A673 (cell line): ENCODE data around the gene ENTPD5. TPM values are rescaled to one million over a fixed set of nuclear protein-coding genes. Genes with fewer than 3 reads are reported as not detected.

Experiments used
- BruUV-seq: library from RNA; stranded (reverse); fragments of 400-500 nt; replicated peaks from 2 replicates; lab custom pipeline; 2021; lab: Mats Ljungman, UMichigan
- CTCF ChIA-PET: fragments of 300-600 bp; sonication (Branson Sonifier 250); formaldehyde crosslinking; loops from one replicate; lab custom pipeline; 2022; ENCODE audit warnings: antibody characterized with exemption; lab: Charles Lee
- POLR2A ChIA-PET: fragments of 300-600 bp; sonication (Branson Sonifier 250); formaldehyde crosslinking; loops from one replicate; lab custom pipeline; 2022; ENCODE audit warnings: antibody characterized with exemption; ENCODE audit not compliant: low non-redundant PET; lab: Charles Lee
- DNase-seq: peaks from one replicate; pipeline ENCODE4 v3.0.0-alpha.2; 2015; ENCODE audit warnings: low spot score
- H3K27ac ChIP-seq: fragments of 200-600 bp; sonication (generic); 2 replicates; pipeline ENCODE4 v1.5.1; 2016; ENCODE audit warnings: mixed run types, low read depth, mild to moderate bottlenecking, mixed read lengths, antibody characterized with exemption, low read length; ENCODE audit not compliant: poor library complexity, severe bottlenecking
- H3K27me3 ChIP-seq: fragments of 200-600 bp; sonication (generic); replicated peaks from 2 replicates; pipeline ENCODE4 v1.6.1; 2017; ENCODE audit warnings: mixed run types, low read depth, mild to moderate bottlenecking, mixed read lengths, antibody characterized with exemption, low read length; ENCODE audit not compliant: insufficient read depth, poor library complexity
- H3K36me3 ChIP-seq: fragments of 200-600 bp; sonication (generic); 2 replicates; pipeline ENCODE4 v1.6.1; 2016; ENCODE audit warnings: mixed run types, mild to moderate bottlenecking, mixed read lengths, antibody characterized with exemption, low read length; ENCODE audit not compliant: insufficient read depth, poor library complexity, severe bottlenecking
- H3K4me1 ChIP-seq: fragments of 200-600 bp; sonication (generic); 2 replicates; pipeline ENCODE4 v1.6.1; 2017; ENCODE audit warnings: mixed run types, mild to moderate bottlenecking, mixed read lengths, antibody characterized with exemption, low read length; ENCODE audit not compliant: insufficient read depth, poor library complexity, severe bottlenecking
- H3K4me3 ChIP-seq: fragments of 200-600 bp; sonication (generic); 2 replicates; pipeline ENCODE4 v1.5.1; 2016; ENCODE audit warnings: low read depth, mixed run types, mild to moderate bottlenecking, mixed read lengths, low read length; ENCODE audit not compliant: poor library complexity, severe bottlenecking
- H3K9me3 ChIP-seq: fragments of 200-600 bp; sonication (generic); 2 replicates; pipeline ENCODE4 v1.6.1; 2016; ENCODE audit warnings: mixed run types, low read depth, mild to moderate bottlenecking, mixed read lengths, antibody characterized with exemption, low read length; ENCODE audit not compliant: poor library complexity, severe bottlenecking
- EZH2 ChIP-seq: fragments of 200-600 bp; sonication (generic); IDR thresholded peaks from 2 replicates; pipeline ENCODE4 v1.6.1; 2017; ENCODE audit warnings: borderline replicate concordance, low read depth, mild to moderate bottlenecking, mixed read lengths, antibody characterized with exemption, low read length; ENCODE audit not compliant: poor library complexity, severe bottlenecking
- intact Hi-C: fragments of 100-400 bp; cut with micrococcal nuclease; formaldehyde crosslinking; loops from one replicate; pipeline ENCODE4 v1.10.0; 2022; ENCODE audit not compliant: unreplicated experiment
- total RNA-seq: library from RNA; stranded (reverse); gene quantifications from 2 replicates; pipeline ENCODE4 v1.2.3, GENCODE V29; 2021
- TF ChIP-seq, protein P1 (sequence below): fragments of 300-800, 200-600 bp; sonication (generic); conservative IDR thresholded peaks from 2 replicates; pipeline ENCODE4 v1.5.1; 2017; ENCODE audit warnings: low read depth, mild to moderate bottlenecking, antibody characterized with exemption, low read length, moderate library complexity, mixed read lengths

Gene ENTPD5
- total RNA-seq, 1 experiment from 2014 or later: 14.6 TPM

- CTCF ChIA-PET: no interaction called here
- POLR2A ChIA-PET: no interaction called here
- Histone ChIP-seq H3K27ac (no peak overlapping the region), H3K9me3 (no peaks in the 10 kb centered on the region), H3K4me3 (no peak overlapping the region), H3K36me3 (no peaks in the 10 kb centered on the region), H3K27me3 (no peaks in the 10 kb centered on the region), H3K4me1 (no peaks in the 10 kb centered on the region)
- DNase-seq: no peak
- no TSS peak for BruUV-seq
- intact Hi-C loops: no loop called here
- TF ChIP-seq EZH2: no peak
Observed at GRCh38 chr14:74048281-74048680, 29.2 kb upstream of the ENTPD5 start.

- BruUV-seq: no TSS peak
- Histone ChIP-seq H3K27me3 (no peaks in the 10 kb centered on the region), H3K9me3 (no peaks in the 10 kb centered on the region), H3K4me1 (no peaks in the 10 kb centered on the region), H3K36me3 (no peaks in the 10 kb centered on the region), H3K4me3 (no peak overlapping the region), H3K27ac (no peak overlapping the region)
- TF ChIP-seq EZH2: no peak
- TF ChIP-seq, protein P1, sequence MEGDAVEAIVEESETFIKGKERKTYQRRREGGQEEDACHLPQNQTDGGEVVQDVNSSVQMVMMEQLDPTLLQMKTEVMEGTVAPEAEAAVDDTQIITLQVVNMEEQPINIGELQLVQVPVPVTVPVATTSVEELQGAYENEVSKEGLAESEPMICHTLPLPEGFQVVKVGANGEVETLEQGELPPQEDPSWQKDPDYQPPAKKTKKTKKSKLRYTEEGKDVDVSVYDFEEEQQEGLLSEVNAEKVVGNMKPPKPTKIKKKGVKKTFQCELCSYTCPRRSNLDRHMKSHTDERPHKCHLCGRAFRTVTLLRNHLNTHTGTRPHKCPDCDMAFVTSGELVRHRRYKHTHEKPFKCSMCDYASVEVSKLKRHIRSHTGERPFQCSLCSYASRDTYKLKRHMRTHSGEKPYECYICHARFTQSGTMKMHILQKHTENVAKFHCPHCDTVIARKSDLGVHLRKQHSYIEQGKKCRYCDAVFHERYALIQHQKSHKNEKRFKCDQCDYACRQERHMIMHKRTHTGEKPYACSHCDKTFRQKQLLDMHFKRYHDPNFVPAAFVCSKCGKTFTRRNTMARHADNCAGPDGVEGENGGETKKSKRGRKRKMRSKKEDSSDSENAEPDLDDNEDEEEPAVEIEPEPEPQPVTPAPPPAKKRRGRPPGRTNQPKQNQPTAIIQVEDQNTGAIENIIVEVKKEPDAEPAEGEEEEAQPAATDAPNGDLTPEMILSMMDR: no peak
- no peak for DNase-seq
- CTCF ChIA-PET: no interaction called here
- POLR2A ChIA-PET: no interaction called here
- intact Hi-C loops: no loop called here
Observed at GRCh38 chr14:74045522-74045921, 26.4 kb upstream of the ENTPD5 start.

- BruUV-seq: no TSS peak
- H3K27ac ChIP-seq: no peak overlapping the region
- H3K4me3 ChIP-seq: no peak overlapping the region
- H3K36me3 ChIP-seq: no peaks in the 10 kb centered on the region
- H3K27me3 ChIP-seq: no peaks in the 10 kb centered on the region
- H3K4me1 ChIP-seq: no peaks in the 10 kb centered on the region
- no peak for DNase-seq
- POLR2A ChIA-PET: interaction anchor here (0.5 kb wide), 1 partner anchor 46 kb away, joined by 8 read pairs; no protein-coding TSS in a partner anchor
- TF ChIP-seq, protein P1: no peak
- TF ChIP-seq EZH2: no peak
- intact Hi-C loops: no loop called here
- CTCF ChIA-PET: no interaction called here
- no peaks in the 10 kb centered on the region for H3K9me3 ChIP-seq
Observed at GRCh38 chr14:74042296-74042695, 23.2 kb upstream of the ENTPD5 start.
